Esophagus squamous epithelium (tissue), 4 donors: ENCODE data around the gene NXNL2.

Experiments used
- POLR2A ChIP-seq, 4 donors: fragments of 450-650 bp; IDR thresholded peaks; one replicate each; pipeline ENCODE4 v1.6.1; 2017; ENCODE audit warnings: antibody characterized with exemption in 4 of 4, mild to moderate bottlenecking in 4 of 4, moderate library complexity in 3 of 4
- TF ChIP-seq, protein P1 (sequence below), 6 experiments: fragments of 450-650 bp in 4 of 6; fragments of 200-600 bp in 2 of 6; sonication (generic) in 2 of 6; IDR thresholded peaks; one replicate each; pipeline ENCODE4 v1.5.1; 2016 to 2019; ENCODE audit warnings: antibody characterized with exemption in 6 of 6, mild to moderate bottlenecking in 4 of 6, moderate library complexity in 4 of 6

- TF ChIP-seq, protein P1, sequence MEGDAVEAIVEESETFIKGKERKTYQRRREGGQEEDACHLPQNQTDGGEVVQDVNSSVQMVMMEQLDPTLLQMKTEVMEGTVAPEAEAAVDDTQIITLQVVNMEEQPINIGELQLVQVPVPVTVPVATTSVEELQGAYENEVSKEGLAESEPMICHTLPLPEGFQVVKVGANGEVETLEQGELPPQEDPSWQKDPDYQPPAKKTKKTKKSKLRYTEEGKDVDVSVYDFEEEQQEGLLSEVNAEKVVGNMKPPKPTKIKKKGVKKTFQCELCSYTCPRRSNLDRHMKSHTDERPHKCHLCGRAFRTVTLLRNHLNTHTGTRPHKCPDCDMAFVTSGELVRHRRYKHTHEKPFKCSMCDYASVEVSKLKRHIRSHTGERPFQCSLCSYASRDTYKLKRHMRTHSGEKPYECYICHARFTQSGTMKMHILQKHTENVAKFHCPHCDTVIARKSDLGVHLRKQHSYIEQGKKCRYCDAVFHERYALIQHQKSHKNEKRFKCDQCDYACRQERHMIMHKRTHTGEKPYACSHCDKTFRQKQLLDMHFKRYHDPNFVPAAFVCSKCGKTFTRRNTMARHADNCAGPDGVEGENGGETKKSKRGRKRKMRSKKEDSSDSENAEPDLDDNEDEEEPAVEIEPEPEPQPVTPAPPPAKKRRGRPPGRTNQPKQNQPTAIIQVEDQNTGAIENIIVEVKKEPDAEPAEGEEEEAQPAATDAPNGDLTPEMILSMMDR (IDR thresholded peaks at IDR 0.05) = no peak
- TF ChIP-seq POLR2A (IDR thresholded peaks at IDR 0.05) = no peak
Observed at GRCh38 chr9:88572684-88573083, 37.7 kb downstream of the NXNL2 start.
